Activated CD4-positive, alpha-beta T cell treated with anti-CD3 and anti-CD28 coated beads, Interleukin-2, amount 50 U/mL, for 24 hours (primary cell): Measurements from ENCODE around the gene SDR42E2.
A peak's percentile ranks its signal among the peaks of the same experiment; 100 is the strongest.
"Not testable (repeated sequence)": the region's sequence is repeated elsewhere in the genome, so short reads cannot be mapped to it uniquely, and the experiment has no call there.

Experiments used
- DNase-seq, 2 donors: peaks; one replicate each; pipeline ENCODE4 v3.0.0-alpha.2; 2020; ENCODE audit warnings: low read depth in 1 of 2, low spot score in 1 of 2

Gene SDR42E2

DNA sequence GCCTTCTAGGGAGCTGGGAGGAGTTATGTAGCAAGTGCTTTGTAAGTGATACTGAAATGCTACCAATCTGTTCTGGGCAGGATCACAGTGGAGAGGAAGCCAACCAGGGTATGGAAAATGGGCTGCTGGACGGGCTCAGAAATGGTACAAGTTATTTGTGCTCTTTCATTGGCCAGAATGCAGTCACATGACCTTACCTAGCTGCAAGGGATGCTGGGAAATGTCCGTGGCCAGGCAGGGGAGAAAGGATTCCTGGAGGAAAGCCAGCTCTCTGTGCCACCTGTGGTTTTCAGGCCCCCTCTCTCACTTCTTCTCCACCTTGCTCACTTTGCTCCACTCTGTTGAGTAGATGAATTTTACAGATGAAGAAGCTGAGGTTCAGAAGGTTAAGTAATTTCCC is 48.5 kb downstream of the SDR42E2 start:
- no peak for DNase-seq

DNA sequence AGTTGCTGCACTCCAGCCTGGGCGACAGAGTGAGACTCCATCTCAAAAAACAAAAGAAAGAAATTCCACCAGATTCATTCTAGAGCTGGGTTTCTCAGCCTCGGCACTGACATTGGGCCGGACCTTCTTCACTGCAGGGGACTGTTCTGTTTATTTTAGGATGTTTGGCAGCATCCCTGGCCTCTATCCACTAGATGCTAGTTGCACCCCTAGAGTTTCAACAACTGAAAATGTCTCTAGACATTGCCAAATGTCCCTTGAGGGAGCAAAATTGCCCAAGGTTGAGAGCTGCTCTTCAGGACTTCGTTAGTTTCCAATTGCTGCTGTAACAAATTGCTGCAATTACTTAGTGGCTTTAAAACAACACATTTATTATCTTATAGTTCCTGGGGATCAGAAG is 50.9 kb downstream of the SDR42E2 start:
- no peak for DNase-seq

DNA sequence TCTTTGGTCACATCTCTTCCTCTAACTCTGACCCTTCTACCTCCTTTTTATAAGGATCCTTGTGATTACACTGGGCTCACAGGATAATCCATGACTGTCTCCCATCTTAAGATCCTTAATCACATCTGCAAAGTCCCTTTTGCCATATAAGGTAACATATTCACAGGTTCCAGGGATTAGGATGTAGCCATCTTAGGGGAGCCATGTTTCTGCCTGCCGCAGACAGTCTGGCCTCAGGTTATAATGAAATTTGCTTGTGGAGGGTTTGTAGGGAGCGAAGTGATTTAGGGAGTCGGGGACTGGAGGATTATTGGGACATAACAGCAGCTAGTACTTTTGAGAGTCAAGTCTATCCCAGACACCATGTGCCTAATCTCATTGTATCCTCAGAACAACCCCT is 51.5 kb downstream of the SDR42E2 start:
- no peak for DNase-seq

DNA sequence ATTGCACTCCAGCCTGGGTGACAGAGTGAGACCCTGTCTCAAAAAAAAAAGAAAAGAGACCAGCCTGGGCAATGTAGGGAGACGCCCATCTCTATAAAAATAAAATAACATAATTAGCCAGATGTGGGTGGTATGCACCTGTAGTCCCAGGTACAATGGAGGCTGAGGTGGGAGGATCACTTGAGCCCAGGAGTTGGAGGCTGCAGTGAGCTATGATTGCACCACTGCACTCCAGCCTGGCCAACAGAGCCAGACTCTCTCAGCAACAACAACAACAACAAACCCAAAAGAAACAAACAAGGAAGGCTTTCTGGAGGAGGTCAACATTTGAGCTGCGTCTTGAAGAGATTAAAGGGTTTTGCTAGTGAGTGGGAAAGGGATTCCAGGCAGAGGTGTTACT is 52.1 kb downstream of the SDR42E2 start:
- no peak for DNase-seq

DNA sequence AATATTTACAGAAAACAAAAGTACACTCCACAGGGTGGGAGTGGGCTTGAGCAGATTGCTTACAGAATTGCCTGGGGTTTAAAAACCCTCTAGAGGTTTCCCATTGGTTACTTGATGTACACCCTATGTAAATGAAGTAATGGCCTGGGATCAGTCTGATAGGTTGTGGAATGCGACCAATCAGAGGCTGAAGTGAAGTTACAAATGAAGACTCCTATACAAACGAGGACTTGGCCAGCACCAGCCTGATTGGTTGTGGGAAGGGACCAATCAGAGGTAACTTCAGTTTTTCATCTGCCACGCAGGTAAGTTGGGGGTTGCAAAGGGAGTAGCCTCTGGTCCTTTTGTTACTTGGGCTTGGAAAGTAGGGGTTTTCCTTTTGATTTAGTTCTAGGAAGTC is 52.6 kb downstream of the SDR42E2 start:
- no peak for DNase-seq

DNA sequence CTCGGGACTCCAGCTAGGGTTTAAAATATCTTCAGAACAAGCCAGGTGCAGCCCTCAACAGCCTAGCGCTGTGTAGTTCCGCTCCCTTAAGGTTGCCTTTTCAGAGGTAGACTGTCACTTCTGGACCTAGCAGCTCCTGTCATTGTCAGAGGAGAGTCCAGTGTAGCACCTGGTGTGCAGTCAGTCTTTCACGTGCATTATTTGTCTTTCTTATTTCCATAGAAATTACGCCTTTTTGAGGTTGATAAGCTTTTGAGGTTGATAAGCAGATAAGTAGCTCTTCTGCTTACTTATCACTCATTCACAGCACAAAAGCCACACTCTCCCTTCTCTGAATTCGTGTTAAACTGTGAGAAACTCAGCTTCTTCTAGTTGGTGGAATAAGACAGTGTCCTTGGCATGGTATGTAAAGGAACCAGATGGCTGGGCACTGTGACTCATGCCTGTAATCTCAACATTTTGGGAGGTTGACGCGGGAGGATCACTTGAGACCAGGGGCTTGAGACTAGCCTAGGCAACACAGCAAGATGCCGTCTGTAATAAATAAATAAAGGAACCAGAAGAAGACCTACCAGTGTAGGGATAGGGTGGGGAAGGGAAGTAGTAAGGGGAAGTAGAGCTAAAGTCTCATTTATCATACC is 54.0 kb downstream of the SDR42E2 start:
- DNase-seq: no peak

DNA sequence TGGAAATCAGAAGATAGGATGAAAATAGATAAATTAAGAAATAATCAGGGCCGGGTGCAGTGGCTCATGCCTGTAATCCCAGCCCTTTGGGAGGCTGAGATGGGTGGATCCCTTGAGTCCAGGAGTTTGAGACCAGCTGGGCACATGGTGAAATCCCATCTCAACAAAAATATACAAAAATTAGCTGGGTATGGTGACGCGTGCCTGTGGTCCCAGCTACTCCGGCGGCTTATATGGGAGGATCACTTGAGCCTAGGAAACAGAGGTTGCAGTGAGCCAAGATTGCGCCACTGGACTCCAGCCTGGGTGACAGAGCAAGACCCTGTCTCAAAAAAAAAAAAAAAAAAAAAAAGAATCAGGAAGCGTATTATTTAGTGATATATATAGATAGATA is 54.5 kb downstream of the SDR42E2 start:
- DNase-seq: not testable (repeated sequence)

DNA sequence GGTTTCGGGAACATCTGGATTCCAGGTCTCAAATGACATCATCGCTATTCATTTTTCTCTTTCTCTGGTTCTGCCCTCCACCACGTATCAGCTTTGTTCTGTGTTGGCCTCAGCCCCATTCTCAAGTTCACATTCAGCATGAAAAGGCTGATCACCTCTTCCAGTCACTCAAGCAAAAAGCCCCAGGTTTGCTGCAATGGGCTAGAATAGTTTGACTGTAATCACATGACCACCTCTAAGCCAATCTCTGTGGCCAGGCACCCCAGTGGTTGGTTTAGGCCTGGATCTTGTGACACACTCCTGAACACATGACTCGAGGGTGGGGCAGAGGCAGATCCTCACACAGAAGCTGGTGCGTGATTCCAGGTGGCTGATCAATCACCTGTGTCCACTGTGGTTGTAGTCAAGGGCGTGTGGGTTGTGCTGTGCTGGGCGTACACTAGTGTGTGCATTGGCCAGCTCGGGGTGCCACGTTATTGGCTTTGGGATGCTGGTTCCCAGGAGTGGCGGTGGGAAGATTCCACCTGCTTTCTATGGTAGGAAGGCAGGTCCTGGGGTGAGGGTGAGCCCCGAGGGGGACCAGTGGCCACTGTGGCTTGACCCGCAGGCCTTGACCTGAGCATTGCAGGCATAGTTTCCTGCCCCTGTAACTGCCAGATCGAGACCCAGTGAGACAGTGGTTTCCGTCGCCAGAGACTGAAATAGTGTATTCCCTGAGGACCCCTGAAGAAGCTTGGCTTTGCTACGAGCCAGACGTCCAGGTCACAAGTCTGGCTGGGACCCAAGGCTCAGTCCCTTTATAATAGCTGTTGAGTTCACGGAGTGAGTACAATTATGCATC is 55.8 kb downstream of the SDR42E2 start:
- no peak for DNase-seq

DNA sequence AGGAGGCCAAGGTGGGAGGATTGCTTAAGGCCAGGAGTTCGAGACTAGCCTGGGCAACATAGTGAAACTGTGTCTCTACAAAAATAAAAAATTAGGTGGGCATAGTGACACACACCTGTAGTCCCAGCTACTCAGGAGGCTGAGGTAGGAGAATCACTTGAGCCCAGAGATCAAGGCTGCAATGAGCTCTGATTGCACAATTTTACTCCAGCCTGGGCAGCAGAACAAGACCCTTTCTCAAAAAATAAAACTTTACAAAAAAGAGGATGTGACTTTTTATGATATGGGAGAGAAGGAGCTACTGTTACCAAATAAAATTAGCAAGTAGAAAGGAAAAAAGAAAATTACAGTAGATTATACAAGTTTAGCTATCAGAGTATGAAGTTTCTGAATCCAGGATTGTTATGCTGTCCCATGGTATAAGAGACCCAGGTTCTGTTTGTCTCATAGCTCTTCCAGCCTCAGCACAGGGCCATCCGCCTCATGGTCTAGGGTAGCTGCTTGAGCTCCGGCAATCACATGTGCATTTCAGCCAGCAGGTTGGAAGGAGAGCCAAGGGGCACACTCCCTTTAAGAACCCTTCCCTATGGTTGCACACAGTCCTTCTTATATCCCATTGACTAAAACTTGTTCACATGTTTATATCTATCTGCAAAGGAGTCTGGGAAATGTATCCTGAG is 57.2 kb downstream of the SDR42E2 start:
- DNase-seq: no peak

DNA sequence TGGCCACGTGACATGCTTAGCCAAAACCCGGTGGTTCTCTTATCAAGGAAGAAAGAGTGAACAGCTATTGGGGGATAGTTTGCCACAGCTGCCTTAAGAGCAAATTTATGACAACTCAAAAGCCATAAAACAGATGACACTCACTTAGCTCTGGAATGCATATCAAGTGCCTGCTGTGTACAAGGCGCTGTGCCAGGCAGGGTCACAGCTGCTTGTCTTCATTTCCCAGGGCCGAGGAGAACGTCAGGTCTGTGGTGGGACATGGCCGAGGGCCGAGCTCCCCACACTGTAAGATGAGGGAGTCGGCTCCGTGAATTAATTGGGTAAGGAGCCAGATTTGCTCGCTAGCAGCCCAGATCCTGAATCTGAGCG is 57.7 kb downstream of the SDR42E2 start:
- no peak for DNase-seq

DNA sequence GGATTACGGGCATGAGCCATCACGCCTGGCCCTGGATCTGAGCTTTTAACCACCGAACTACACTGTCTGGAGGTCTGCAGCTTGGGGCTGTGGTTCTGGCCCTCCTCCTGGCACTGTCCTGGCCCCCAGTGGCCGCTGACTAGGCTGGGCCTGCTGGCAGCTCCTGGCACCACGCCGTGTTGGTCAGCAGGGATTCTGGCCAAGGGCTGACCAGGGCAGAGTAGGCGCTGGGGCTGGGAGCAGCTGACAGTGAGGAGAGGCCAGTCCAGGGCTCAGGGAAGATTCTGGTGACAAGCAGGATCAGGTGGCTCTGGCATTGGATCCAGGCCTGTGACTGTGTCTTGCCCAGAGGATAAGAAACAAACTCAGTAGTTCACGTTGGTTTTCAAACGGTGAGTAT is 58.4 kb downstream of the SDR42E2 start:
- DNase-seq: no peak

DNA sequence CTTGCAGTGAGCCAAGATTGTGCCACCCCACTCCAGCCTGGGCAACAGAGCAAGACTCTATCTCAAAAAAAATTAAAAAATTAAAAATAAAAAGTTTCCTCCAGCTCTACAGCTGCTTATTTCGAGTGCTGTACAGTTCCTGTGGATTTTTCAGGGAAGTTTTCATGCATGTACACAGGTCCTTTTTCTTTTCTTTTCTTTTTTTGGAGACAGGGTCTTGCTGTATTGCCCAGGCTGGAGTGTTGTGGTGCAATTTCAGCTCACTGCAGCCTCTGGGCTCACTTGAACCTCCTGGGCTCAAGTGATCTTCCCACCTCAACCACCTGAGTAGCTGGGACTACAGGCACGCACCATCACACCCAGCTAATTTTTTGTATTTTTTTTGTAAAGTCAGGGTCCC is 59.7 kb downstream of the SDR42E2 start:
- no peak for DNase-seq

DNA sequence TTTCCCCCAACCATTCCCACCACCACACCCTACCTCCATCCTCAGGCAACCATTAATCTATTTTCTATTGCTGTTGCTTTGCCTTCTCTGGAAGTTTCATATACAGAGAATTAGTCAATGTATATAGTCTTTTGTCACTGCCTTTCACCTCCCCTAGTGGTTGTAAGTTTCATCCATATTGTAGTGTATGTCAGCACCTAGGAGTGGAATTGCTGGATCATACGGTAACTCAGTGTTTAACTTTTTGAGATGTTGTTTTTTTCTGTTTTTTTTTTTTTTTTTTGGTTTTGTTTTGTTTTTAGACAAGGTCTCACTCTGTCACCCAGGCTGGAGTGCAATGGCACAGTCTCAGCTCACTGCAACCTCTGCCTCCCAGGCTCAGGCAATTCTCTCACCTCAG is 60.7 kb downstream of the SDR42E2 start:
- no peak for DNase-seq

DNA sequence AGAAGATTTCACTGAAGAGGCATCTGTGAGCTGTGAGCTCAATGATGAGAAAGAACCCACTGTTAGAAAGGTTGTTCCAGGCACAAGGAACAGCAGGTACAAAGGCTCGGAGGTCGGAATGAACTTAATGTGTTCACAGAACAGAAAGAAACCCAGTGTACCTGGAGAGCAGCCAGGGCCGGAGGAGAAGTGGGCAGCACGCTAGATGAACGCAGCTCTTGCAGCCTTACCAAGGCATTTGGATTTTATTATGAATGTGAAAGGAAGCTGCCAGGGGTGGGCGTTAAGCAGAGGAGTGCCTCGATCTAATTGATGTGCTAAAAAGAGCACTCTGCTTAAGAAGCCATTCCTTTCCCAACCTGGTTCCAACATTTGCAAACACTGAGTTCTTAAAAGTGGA is 62.8 kb downstream of the SDR42E2 start:
- no peak for DNase-seq

DNA sequence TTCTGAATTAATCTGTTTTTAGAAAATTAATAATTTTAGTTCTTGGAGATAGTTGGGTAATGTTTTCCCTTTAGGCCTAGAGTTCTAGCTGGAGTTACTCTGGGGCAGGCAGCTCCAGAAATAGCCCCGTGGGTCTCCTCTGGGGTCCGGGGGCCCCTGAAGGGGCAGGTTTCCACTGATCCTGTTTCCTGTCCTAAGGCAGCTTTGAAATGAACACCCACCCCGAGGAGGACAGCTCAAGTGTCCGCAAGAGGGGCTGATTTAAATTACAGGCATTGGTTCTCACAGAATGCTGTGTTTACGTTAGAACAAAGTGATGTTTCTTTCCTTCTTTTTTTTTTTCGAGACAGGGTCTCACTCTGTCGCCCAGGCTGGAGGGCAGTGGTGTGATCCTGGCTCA is 67.6 kb downstream of the SDR42E2 start:
- no peak for DNase-seq

DNA sequence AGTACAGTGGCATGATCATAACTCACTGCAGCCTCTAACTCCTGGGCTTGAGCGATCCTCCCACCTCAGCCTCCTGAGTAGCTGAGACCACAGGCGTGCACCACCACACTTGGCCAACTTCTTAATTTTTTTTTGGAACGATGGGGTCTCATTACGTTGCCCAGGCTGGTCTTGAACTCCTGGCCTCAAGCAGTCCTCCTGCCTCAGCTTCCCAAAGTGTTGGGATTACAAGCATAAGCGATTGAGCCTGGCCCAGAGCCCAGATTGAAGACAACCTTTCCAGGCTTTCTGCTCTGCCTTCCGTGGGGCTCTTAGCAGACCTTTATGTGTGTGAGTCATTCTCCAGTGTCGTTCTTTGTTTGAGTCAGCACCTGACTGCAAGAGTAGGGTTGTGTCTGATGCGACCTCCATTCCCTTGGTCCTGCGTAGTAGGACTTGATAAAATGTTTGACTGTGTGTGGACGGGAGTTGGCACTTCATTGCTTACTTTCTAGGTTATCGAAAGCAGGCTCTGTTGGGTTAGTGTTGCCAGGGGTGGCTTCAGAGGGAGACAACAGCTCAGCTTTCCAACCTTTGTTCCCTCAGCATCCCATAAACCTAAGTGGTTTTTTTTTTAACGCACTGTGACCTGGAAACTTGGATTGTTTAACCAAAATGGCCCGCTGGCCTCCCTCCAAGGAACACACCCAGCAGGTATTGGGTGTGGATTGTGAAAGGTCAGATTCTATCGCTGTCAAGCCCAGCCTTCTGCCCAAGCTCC is 70.2 kb downstream of the SDR42E2 start:
- DNase-seq: peak in 1 of 2 donors; percentile 33

DNA sequence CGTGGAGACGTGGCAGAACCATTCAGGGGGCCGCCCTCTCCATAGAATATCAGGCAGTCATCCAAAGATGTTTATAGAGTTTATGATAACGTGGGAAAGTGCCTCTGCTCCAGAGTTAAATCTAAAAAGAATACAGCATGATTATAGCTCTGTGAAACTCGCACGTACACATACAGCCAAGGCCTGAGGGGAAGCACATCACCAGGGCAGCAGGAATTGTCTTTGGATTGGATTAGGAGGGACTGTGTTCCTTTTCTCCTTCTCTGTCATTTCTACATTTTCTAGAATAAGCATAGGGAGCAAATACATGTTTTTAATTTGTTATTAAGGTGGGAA is 70.7 kb downstream of the SDR42E2 start:
- DNase-seq: no peak

DNA sequence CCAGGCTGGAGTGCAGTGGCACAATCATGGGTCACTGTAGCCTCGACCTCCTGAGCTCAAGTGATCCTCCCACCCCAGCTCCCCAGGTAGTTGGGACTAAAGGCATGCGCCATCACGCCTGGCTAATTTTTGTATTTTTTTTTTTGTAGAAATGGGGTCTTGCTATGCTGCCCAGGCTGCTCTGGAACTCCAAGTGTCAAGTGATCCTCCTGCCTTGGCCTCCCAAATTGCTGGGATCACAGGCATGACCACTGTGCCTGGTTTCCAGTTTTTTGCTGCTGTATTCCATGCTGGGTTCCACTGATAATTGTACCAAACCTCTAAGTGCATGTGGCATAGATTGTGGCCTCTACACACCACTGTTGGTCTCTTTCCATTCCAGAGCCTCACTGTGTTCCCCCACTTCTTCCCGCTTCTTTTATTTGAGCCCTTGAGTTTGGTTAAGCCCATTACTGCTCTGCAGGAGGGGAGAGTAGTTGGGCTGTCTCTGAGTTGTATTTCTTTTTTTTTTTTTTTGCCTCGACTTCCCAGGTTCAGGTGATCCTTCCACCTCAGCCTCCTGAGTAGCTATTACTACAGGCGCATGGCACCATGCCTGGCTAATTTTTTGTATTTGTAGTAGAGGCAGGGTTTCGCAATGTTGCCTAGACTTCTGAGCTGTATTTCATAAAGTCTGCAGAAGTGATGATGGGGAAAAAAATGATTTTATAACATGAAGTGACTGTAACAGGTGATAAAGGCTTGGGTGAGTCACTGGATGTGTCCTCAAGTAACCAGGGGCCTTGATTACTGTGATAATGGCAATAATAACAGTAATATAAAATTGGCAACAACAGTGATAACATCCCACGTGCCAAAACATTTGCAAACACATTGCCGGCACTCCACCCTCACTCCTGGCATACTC is 73.8 kb downstream of the SDR42E2 start:
- DNase-seq: no peak

DNA sequence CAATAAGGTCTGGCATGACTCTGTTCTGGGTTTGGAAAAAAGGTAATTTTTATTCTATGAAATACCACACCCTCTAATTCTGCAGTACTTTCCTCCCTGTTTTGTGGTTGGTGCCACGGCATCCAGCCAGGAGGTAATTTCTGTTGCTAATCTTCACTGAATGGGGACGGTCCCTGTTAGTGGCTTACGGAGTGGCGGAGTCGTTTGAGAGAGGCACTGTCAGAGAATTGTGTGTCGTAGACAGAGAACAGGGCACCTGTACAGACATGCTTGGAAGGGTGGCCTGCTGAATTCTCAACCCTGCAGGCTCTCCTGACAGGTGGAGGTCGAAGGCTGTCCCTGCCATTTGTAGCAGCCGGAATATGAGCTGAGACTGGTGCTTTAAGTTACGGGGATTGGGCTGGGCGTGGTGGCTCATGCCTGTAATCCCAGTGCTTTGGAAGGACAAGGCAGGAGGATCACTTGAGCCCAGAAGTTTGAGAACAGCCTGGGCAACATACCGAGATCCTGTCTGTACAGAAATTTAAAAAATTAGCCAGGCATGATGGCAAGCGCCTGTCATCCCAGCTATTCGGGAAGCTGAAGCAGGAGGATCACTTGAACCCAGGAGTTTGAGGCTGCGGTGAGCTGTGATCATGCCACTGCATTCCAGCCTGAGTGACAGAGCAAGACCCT is 77.0 kb downstream of the SDR42E2 start:
- no peak for DNase-seq

DNA sequence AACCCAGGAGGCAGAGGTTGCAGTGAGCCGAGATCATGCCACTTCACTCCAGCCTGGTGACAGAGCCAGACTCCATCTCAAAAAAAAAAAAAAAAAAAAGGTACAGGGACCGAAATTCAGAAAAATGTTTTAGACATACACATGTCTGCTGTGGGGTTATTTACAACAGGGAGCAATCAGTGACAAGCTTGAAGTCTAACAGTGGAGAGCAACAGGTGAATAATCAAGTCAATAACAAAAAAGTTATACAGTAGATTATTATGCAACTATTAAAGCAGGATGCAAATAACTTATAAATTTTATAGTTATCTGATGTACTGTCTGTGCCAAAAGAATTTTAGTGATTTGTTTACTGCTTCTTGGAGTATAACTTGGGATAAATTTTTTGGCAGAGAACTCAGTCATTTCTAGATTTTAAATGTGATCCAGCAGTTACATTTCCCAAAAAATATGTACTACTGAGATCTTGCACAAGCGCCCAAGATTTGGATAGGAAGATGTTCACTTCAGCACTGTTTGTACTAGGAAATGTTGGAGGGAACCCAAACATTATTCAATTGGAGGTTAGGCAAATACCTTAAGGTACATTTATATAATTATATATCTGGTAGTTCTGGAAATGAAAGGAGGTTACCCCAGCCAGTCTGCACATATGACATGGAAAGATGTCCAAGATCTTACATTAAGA is 77.9 kb downstream of the SDR42E2 start:
- DNase-seq: no peak
